Neuronal stem cell (in vitro differentiated cells): ENCODE results near the gene LSAMP.

Experiments
- DNase-seq: peaks from one replicate; pipeline ENCODE4 v3.0.0-alpha.2; 2013; ENCODE audit warnings: low spot score
- H2AFZ ChIP-seq: one replicate; pipeline ENCODE4 v1.6.1; 2013; ENCODE audit warnings: mild to moderate bottlenecking, low read length, inconsistent platforms
- H2AK5ac ChIP-seq: 2 replicates; pipeline ENCODE4 v1.6.1; 2013; ENCODE audit warnings: low read depth, mild to moderate bottlenecking, inconsistent platforms, low read length, moderate library complexity, mixed read lengths
- H2BK120ac ChIP-seq: 2 replicates; pipeline ENCODE4 v1.6.1; 2013; ENCODE audit warnings: low read depth, mild to moderate bottlenecking, inconsistent platforms, low read length, moderate library complexity, mixed read lengths
- H2BK12ac ChIP-seq: one replicate; pipeline ENCODE4 v1.6.1; 2013; ENCODE audit warnings: low read length, inconsistent platforms
- H2BK15ac ChIP-seq: 2 replicates; pipeline ENCODE4 v1.6.1; 2013; ENCODE audit warnings: mild to moderate bottlenecking, low read length, inconsistent platforms, mixed read lengths
- H2BK5ac ChIP-seq: one replicate; pipeline ENCODE4 v1.6.1; 2013; ENCODE audit warnings: inconsistent platforms, mild to moderate bottlenecking, low read length, moderate library complexity
- H3K14ac ChIP-seq: one replicate; pipeline ENCODE4 v1.6.1; 2013; ENCODE audit warnings: low read length, inconsistent platforms
- H3K18ac ChIP-seq: 2 replicates; pipeline ENCODE4 v1.6.1; 2013; ENCODE audit warnings: low read length, inconsistent platforms
- H3K23ac ChIP-seq: 2 replicates; pipeline ENCODE4 v1.6.1; 2013; ENCODE audit warnings: low read depth, mild to moderate bottlenecking, mixed read lengths, low read length, inconsistent platforms; ENCODE audit not compliant: poor library complexity
- H3K27ac ChIP-seq: replicated peaks from 3 replicates; pipeline ENCODE4 v1.5.1; 2013; ENCODE audit warnings: low read length, inconsistent platforms
- H3K27me3 ChIP-seq, 3 experiments: 2 replicates each; pipeline ENCODE4 v1.6.1; 2013; ENCODE audit warnings: low read length in 3 of 3, mild to moderate bottlenecking in 2 of 3, inconsistent platforms in 1 of 3, low read depth in 1 of 3, mixed read lengths in 1 of 3, moderate library complexity in 1 of 3; ENCODE audit not compliant: control insufficient read depth in 3 of 3, insufficient read depth in 3 of 3
- H3K36me3 ChIP-seq, 2 donors: replicated peaks in 1 of 2; 2 replicates each; pipeline ENCODE4 v1.6.1; 2013; ENCODE audit warnings: low read length in 2 of 2; ENCODE audit not compliant: control insufficient read depth in 2 of 2, insufficient read depth in 2 of 2
- H3K4ac ChIP-seq: 2 replicates; pipeline ENCODE4 v1.6.1; 2013; ENCODE audit warnings: inconsistent platforms, mild to moderate bottlenecking, low read length, moderate library complexity
- H3K4me1 ChIP-seq, 2 donors: 1 replicate in 1 of 2; 2 replicates in 1 of 2; pipeline ENCODE4 v1.6.1; 2013; ENCODE audit warnings: low read length in 2 of 2, low read depth in 1 of 2; ENCODE audit not compliant: control insufficient read depth in 2 of 2, insufficient read depth in 1 of 2
- H3K4me2 ChIP-seq: one replicate; pipeline ENCODE4 v1.6.1; 2013; ENCODE audit warnings: mild to moderate bottlenecking, low read length, inconsistent platforms; ENCODE audit not compliant: insufficient read depth, poor library complexity, severe bottlenecking
- H3K4me3 ChIP-seq, 2 donors: 2 replicates each; pipeline ENCODE4 v1.5.1; 2013; ENCODE audit warnings: low read length in 2 of 2, mild to moderate bottlenecking in 2 of 2, inconsistent platforms in 1 of 2, moderate library complexity in 1 of 2
- H3K79me1 ChIP-seq: one replicate; pipeline ENCODE4 v1.6.1; 2013; ENCODE audit warnings: low read depth, mild to moderate bottlenecking, inconsistent platforms, low read length, moderate library complexity
- H3K9ac ChIP-seq: one replicate; pipeline ENCODE4 v1.6.1; 2013; ENCODE audit warnings: mild to moderate bottlenecking, low read depth, low read length, inconsistent platforms; ENCODE audit not compliant: poor library complexity
- H3K9me3 ChIP-seq, 2 donors: replicated peaks in 1 of 2; 2 replicates each; pipeline versions ENCODE3 to v1.6.1; 2013; ENCODE audit warnings: low read length in 2 of 2, mild to moderate bottlenecking in 2 of 2, inconsistent platforms in 1 of 2, low read depth in 1 of 2, mixed read lengths in 1 of 2, moderate library complexity in 1 of 2; ENCODE audit not compliant: control insufficient read depth in 2 of 2, insufficient read depth in 1 of 2
- H4K8ac ChIP-seq: one replicate; pipeline ENCODE4 v1.6.1; 2013; ENCODE audit warnings: low read depth, mild to moderate bottlenecking, inconsistent platforms, low read length, moderate library complexity
- H4K91ac ChIP-seq: one replicate; pipeline ENCODE4 v1.6.1; 2013; ENCODE audit warnings: low read length, low read depth, mild to moderate bottlenecking, inconsistent platforms; ENCODE audit not compliant: poor library complexity
- WGBS, 2 donors: extraction: QIAGEN DNeasy Blood & Tissue Kit; methylation state at CpG; one replicate each; pipeline ENCODE4 v1.1.7; 2013; ENCODE audit warnings: missing lambda C conversion rate in 2 of 2, mixed read lengths in 1 of 2; ENCODE audit not compliant: insufficient read length in 2 of 2, insufficient replicate concordance in 1 of 2; ENCODE audit errors: extremely low coverage in 2 of 2; 5-methylcytosine and 5-hydroxymethylcytosine counted together

LSAMP gene

DNA sequence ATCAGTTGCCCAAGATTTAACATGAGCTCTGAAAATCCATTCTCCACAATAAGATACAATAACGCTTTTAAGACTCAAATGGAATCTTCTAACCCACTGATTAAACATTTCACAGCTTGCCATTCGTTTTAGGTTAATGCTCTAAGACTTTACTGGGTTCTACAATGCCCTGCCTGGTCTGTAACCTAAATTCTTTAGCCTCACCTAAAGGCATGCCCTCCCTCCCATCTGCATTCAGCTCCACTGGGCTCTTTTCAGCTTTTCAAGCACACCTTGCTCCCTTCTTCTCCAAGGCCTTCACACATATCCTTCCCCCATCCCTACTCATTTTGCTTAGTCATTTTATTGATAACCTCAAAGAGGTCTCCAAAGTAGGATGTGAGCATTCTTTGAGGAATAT is 290.9 kb downstream of the LSAMP start:
- Histone ChIP-seq H3K4me3 (no peak overlapping the region), H3K14ac (no peak overlapping the region), H2AK5ac (no peak overlapping the region), H3K4me2 (no peak overlapping the region), H4K91ac (no peak overlapping the region), H2AFZ (no peak overlapping the region), H3K18ac (no peak overlapping the region), H3K36me3 (no peaks in the 10 kb centered on the region), H4K8ac (no peak overlapping the region), H3K4ac (no peak overlapping the region), H2BK12ac (no peak overlapping the region), H3K4me1 (peaks cover 0 to 3% of the 10 kb centered on the region in 2 donors), H2BK15ac (no peak overlapping the region), H2BK120ac (no peak overlapping the region), H3K9me3 (no peaks in the 10 kb centered on the region), H3K23ac (no peak overlapping the region), H3K79me1 (no peaks in the 10 kb centered on the region), H3K27ac (no peak overlapping the region), H3K27me3 (no peaks in the 10 kb centered on the region), H3K9ac (no peak overlapping the region), H2BK5ac (no peak overlapping the region)
- WGBS, 2 donors = no CpG with 5 or more reads among the region's 2 CpGs
- no peak for DNase-seq

DNA sequence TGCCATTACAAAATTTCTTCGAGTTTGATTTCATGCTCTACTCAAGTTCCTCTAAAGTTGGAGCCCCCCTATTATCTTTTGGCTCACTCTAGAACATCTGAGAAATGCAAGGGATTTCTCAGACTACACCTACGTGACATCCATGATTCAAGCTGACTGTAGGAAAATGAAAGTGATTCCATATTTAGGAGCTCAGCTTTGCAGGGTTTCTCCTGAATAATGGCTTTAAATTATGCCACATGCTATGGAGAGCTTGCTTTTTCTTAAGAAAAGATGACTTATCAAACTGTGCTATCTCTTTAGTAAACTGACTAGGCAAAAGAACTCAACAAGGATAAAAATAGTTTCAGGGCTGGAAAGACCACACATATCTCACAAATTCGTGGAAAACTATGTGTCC is 292.1 kb downstream of the LSAMP start:
- H3K36me3 ChIP-seq = no peaks in the 10 kb centered on the region
- no peak overlapping the region for H3K23ac ChIP-seq
- H3K4ac ChIP-seq = no peak overlapping the region
- H4K91ac ChIP-seq = no peak overlapping the region
- no peak overlapping the region for H2BK5ac ChIP-seq
- H3K9ac ChIP-seq = no peak overlapping the region
- DNase-seq = no peak
- H2BK15ac ChIP-seq = no peak overlapping the region
- no peaks in the 10 kb centered on the region for H3K27me3 ChIP-seq
- peaks cover 6% of the 10 kb centered on the region in 2 donors for H3K4me1 ChIP-seq
- H3K9me3 ChIP-seq = no peaks in the 10 kb centered on the region
- no peak overlapping the region for H3K4me2 ChIP-seq
- no peak overlapping the region for H3K27ac ChIP-seq
- H2AK5ac ChIP-seq = no peak overlapping the region
- no peak overlapping the region for H2BK12ac ChIP-seq
- H4K8ac ChIP-seq = no peak overlapping the region
- no peak overlapping the region for H3K14ac ChIP-seq
- H3K79me1 ChIP-seq = no peaks in the 10 kb centered on the region
- H2BK120ac ChIP-seq = no peak overlapping the region
- H3K4me3 ChIP-seq = no peak overlapping the region
- no peak overlapping the region for H3K18ac ChIP-seq
- WGBS, 2 donors = no CpG with 5 or more reads among the region's 3 CpGs
- no peak overlapping the region for H2AFZ ChIP-seq

DNA sequence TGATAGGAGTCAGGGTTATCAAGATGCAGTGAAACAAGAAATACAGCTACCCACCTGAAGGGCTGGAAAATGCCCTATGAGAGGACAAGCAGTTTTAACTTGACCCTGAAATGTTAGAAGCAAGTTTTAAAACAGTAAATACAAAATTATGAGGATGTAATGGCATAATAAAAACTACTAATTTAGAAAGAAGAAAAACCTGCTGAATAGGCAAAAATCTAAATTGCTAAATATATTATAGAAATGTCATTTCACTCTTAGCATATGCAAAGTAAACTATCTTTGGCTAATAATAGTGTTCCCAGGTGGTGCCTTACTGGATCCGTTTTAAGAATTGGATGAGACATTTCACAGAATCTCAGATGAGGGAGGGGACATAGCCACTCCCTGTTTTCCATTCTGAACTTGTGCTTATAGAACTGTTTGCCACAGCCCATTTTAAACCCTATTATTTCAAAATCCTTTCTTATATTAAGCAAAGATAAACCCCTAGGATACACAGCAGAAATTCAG is 294.6 kb downstream of the LSAMP start:
- no peak overlapping the region for H4K91ac ChIP-seq
- no peaks in the 10 kb centered on the region for H3K79me1 ChIP-seq
- no peak overlapping the region for H2BK120ac ChIP-seq
- no peak overlapping the region for H3K27ac ChIP-seq
- no peak overlapping the region for H2BK12ac ChIP-seq
- no peak overlapping the region for H3K18ac ChIP-seq
- no peak overlapping the region for H3K4me2 ChIP-seq
- no peak overlapping the region for H3K23ac ChIP-seq
- DNase-seq = no peak
- no CpG with 5 or more reads among the region's 1 CpG for WGBS, 2 donors
- peaks cover 0 to 7% of the 10 kb centered on the region in 2 donors for H3K9me3 ChIP-seq
- H2AFZ ChIP-seq = no peak overlapping the region
- H3K4me3 ChIP-seq = no peak overlapping the region
- H3K9ac ChIP-seq = no peak overlapping the region
- H4K8ac ChIP-seq = no peak overlapping the region
- H2BK15ac ChIP-seq = no peak overlapping the region
- H3K4ac ChIP-seq = no peak overlapping the region
- H2AK5ac ChIP-seq = no peak overlapping the region
- H3K36me3 ChIP-seq = no peaks in the 10 kb centered on the region
- no peaks in the 10 kb centered on the region for H3K27me3 ChIP-seq
- peaks cover 4 to 6% of the 10 kb centered on the region in 2 donors for H3K4me1 ChIP-seq
- no peak overlapping the region for H2BK5ac ChIP-seq
- no peak overlapping the region for H3K14ac ChIP-seq

DNA sequence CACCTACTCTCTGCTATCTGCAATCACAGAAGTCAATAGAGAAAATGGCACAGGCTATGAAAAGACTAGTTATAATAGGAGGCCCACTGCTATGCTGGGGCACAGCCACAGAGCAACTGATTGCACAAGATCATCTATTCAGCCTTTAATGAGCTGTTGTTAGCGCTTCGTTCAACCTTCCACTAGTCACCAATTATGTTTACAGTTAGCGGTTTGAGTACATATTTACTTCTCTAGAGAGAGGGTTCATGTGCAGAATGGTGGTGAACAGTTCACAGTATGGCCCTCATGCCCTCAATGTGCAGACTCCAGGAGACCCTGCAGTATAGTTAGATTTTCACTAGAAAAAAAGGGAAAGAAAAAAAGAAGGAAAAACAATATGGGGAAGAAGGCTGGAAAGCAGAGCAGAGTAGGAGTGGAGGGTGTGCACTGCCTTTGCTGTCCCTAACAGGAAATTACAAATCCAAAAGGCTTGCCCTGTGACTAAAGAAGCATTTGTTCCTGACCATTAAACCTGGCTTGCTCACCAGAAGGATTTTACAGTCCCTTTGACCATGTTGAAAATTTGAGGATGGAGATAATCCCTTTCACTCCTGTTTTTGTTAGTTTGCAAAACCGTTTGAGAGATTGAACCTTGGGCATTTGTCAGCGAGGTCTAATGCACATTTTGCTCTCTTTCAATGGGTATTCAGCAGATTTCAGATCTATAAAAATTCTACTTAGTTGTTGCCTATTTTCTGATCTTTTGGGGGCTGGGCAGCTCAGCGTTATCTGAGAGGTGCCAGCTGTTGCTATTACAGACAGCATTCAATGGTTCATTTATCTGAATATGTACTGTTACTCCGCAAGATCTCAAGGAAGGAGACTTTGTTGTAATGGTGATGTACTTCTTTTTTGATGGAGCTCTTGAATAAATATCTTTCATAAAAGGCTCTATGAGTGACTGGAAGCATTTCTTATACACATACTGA is 296.1 kb downstream of the LSAMP start:
- Histone ChIP-seq H3K4me3 (no peak overlapping the region), H3K14ac (no peak overlapping the region), H3K4me2 (no peak overlapping the region), H3K9ac (no peak overlapping the region), H3K9me3 (peaks cover 2 to 8% of the 10 kb centered on the region in 2 donors), H2AFZ (peak overlapping the region; percentile 36), H4K8ac (no peak overlapping the region), H3K79me1 (no peaks in the 10 kb centered on the region), H3K4me1 (peaks cover 3 to 6% of the 10 kb centered on the region in 2 donors), H3K27ac (peak overlapping the region; percentile 42), H2BK12ac (no peak overlapping the region), H2BK15ac (no peak overlapping the region), H4K91ac (no peak overlapping the region), H3K23ac (no peak overlapping the region), H3K27me3 (no peaks in the 10 kb centered on the region), H2AK5ac (no peak overlapping the region), H3K36me3 (no peaks in the 10 kb centered on the region), H2BK120ac (no peak overlapping the region), H2BK5ac (no peak overlapping the region), H3K4ac (no peak overlapping the region), H3K18ac (no peak overlapping the region)
- WGBS, 2 donors = no CpG with 5 or more reads among the region's 7 CpGs
- no peak for DNase-seq
